Cardiac muscle cell (in vitro differentiated cells and primary cell): ENCODE data around the gene ATG16L1. TPM values are rescaled to one million over a fixed set of nuclear protein-coding genes. Genes with fewer than 3 reads are reported as not detected.
"Not testable (repeated sequence)": the region's sequence is repeated elsewhere in the genome, so short reads cannot be mapped to it uniquely, and the experiment has no call there.

Experiments
- DNase-seq, 2 donors: peaks; one replicate each; pipeline versions ENCODE4 v3.0.0 to v3.0.0-alpha.2; 2010 to 2017; ENCODE audit warnings: low read depth in 1 of 2, low spot score in 1 of 2
- H3K27ac ChIP-seq: fragments of 200-600 bp; sonication (generic); 2 replicates; pipeline ENCODE4 v1.5.1; 2016
- H3K27me3 ChIP-seq: fragments of 200-600 bp; sonication (generic); 2 replicates; pipeline ENCODE4 v1.6.0; 2016; ENCODE audit warnings: control low read depth
- H3K36me3 ChIP-seq: fragments of 200-600 bp; sonication (generic); 2 replicates; pipeline ENCODE4 v1.5.1; 2016; ENCODE audit warnings: control low read depth
- H3K4me1 ChIP-seq: fragments of 200-600 bp; sonication (generic); 2 replicates; pipeline ENCODE4 v1.8.1; 2017; ENCODE audit warnings: low read depth, mild to moderate bottlenecking, mixed run types
- H3K4me3 ChIP-seq: fragments of 200-600 bp; sonication (generic); 2 replicates; pipeline ENCODE4 v1.5.1; 2016; ENCODE audit warnings: mild to moderate bottlenecking
- H3K9me3 ChIP-seq: fragments of 200-600 bp; sonication (generic); 2 replicates; pipeline ENCODE4 v1.5.1; 2017; ENCODE audit warnings: low read depth, mild to moderate bottlenecking, control low read depth
- CTCF ChIP-seq: IDR thresholded peaks from 2 replicates; pipeline ENCODE4 v1.5.1; 2012; ENCODE audit warnings: low read depth, mild to moderate bottlenecking, low read length
- polyA plus RNA-seq: library from polyadenylated mRNA; unstranded; fragments of >200 nt; fragmentation: Nextera tagmentation; extraction: Ambion mirVana; gene quantifications from 2 replicates; pipeline ENCODE4 v1.2.1, GENCODE V29; 2016
- total RNA-seq: library from RNA; depleted of rRNA; stranded (reverse); fragments of >200 nt; gene quantifications from 2 replicates; pipeline ENCODE4 v1.2.3, GENCODE V29; 2016

ATG16L1 gene
- total and polyA plus RNA-seq, 2 experiments from 2014 or later: 18.5 to 36.1 TPM

- DNase-seq: peak; percentile 42 to 80
- no peaks in the 10 kb centered on the region for H3K27me3 ChIP-seq
Observed at GRCh38 chr2:233329489-233330135, 78.1 kb downstream of the ATG16L1 start.

GRCh38 chr2:233331536-233331935 lies 80.1 kb downstream of the ATG16L1 start:
- Histone ChIP-seq H3K36me3 (no peaks in the 10 kb centered on the region), H3K4me3 (no peak overlapping the region), H3K9me3 (no peaks in the 10 kb centered on the region), H3K4me1 (peaks cover 10% of the 10 kb centered on the region), H3K27me3 (no peaks in the 10 kb centered on the region), H3K27ac (no peak overlapping the region)
- DNase-seq: no peak
- TF ChIP-seq CTCF: no peak

More at GRCh38 chr2:233329489-233330135, 78.1 kb downstream of the ATG16L1 start:
- no peaks in the 10 kb centered on the region for H3K36me3 ChIP-seq
- no peak for TF ChIP-seq CTCF
- H3K4me3 ChIP-seq: no peak overlapping the region
- H3K4me1 ChIP-seq: peaks cover 10% of the 10 kb centered on the region
- peak overlapping the region; percentile 68 for H3K27ac ChIP-seq
- no peaks in the 10 kb centered on the region for H3K9me3 ChIP-seq

- Histone ChIP-seq H3K27me3 (no peaks in the 10 kb centered on the region), H3K4me3 (no peak overlapping the region), H3K9me3 (no peaks in the 10 kb centered on the region), H3K27ac (no peak overlapping the region), H3K4me1 (peaks cover 10% of the 10 kb centered on the region), H3K36me3 (no peaks in the 10 kb centered on the region)
- TF ChIP-seq CTCF: no peak
- DNase-seq: no peak
Observed at GRCh38 chr2:233332125-233332524, 80.7 kb downstream of the ATG16L1 start.

GRCh38 chr2:233334915-233335314 lies 83.4 kb downstream of the ATG16L1 start:
- no peak overlapping the region for H3K4me3 ChIP-seq
- no peaks in the 10 kb centered on the region for H3K9me3 ChIP-seq
- no peak overlapping the region for H3K27ac ChIP-seq
- H3K36me3 ChIP-seq: no peaks in the 10 kb centered on the region
- H3K4me1 ChIP-seq: peaks cover 2% of the 10 kb centered on the region
- no peak for TF ChIP-seq CTCF
- no peaks in the 10 kb centered on the region for H3K27me3 ChIP-seq
- no peak for DNase-seq

- H3K27ac ChIP-seq, H3K9me3 ChIP-seq, H3K36me3 ChIP-seq, H3K4me3 ChIP-seq, DNase-seq, H3K4me1 ChIP-seq, H3K27me3 ChIP-seq: not testable (repeated sequence)
Observed at GRCh38 chr2:233336091-233336490, 84.6 kb downstream of the ATG16L1 start.

GRCh38 chr2:233336541-233336940 lies 85.1 kb downstream of the ATG16L1 start:
- Histone ChIP-seq H3K36me3 (no peaks in the 10 kb centered on the region), H3K27ac (no peak overlapping the region), H3K4me1 (no peaks in the 10 kb centered on the region), H3K4me3 (no peak overlapping the region), H3K9me3 (no peaks in the 10 kb centered on the region), H3K27me3 (no peaks in the 10 kb centered on the region)
- DNase-seq: no peak
- TF ChIP-seq CTCF: no peak
